Spinal cord (tissue), 4 donors: ENCODE data around the gene STK36. TPM values are rescaled to one million over a fixed set of nuclear protein-coding genes. Genes with fewer than 3 reads are reported as not detected.

Experiments
- polyA plus RNA-seq, 2 donors: library from polyadenylated mRNA; unstranded; fragments of 120-200 nt; gene quantifications; one replicate each; pipeline ENCODE4 v1.2.1, GENCODE V29; 2013; ENCODE audit not compliant: insufficient read length in 2 of 2
- total RNA-seq, 2 donors: library from RNA; depleted of rRNA in 1 of 2; stranded (reverse); fragments of 120-200 nt in 1 of 2; fragments of >200 nt in 1 of 2; gene quantifications; one replicate each; pipeline versions ENCODE4 v1.2.3 to v1.2.4, GENCODE V29; 2013 to 2014

STK36 gene
- total and polyA plus RNA-seq, 4 donors, result 24.9 to 89.1 (median 61.7) TPM

Other genes starting within 250 kb of the STK36 start
- 10 to 100 TPM; 16.5 to 29.7 TPM for gene USP37, start 103.7 kb upstream of the STK36 start, total RNA-seq
- 10 to 100 TPM in 1 of 2 donors, 1 to 10 TPM in 1; 8.7 to 10.4 TPM for gene USP37, start 103.7 kb upstream of the STK36 start, polyA plus RNA-seq
- 10 to 100 TPM; 37.9 to 47.0 TPM for gene CNOT9, start 103.2 kb upstream of the STK36 start, total RNA-seq
- 10 to 100 TPM; 54.1 to 54.3 TPM for gene CNOT9, start 103.2 kb upstream of the STK36 start, polyA plus RNA-seq
- 1 to 10 TPM; 8.3 to 9.0 TPM for gene PLCD4, start 64.2 kb upstream of the STK36 start, total RNA-seq
- gene PLCD4, start 64.2 kb upstream of the STK36 start, polyA plus RNA-seq, result 10 to 100 TPM in 1 of 2 donors, 1 to 10 TPM in 1; 7.0 to 12.8 TPM
- 10 to 100 TPM; 10.8 to 13.2 TPM for gene ZNF142, start 12.5 kb upstream of the STK36 start, total RNA-seq
- 10 to 100 TPM; 25.1 to 25.8 TPM for gene ZNF142, start 12.5 kb upstream of the STK36 start, polyA plus RNA-seq
- 10 to 100 TPM; 25.0 to 42.9 TPM for gene BCS1L, start 12.4 kb upstream of the STK36 start, total RNA-seq
- 10 to 100 TPM; 56.8 to 64.2 TPM for gene BCS1L, start 12.4 kb upstream of the STK36 start, polyA plus RNA-seq
- gene RNF25, start 84 bp upstream of the STK36 start, total RNA-seq, result 10 to 100 TPM; 28.3 to 41.8 TPM
- gene RNF25, start 84 bp upstream of the STK36 start, polyA plus RNA-seq, result 10 to 100 TPM; 57.6 to 61.5 TPM
- 10 to 100 TPM; 14.2 to 29.8 TPM for gene TTLL4, start 38.7 kb downstream of the STK36 start, total RNA-seq
- gene TTLL4, start 38.7 kb downstream of the STK36 start, polyA plus RNA-seq, result 10 to 100 TPM; 29.0 to 37.4 TPM
- gene CYP27A1, start 110.1 kb downstream of the STK36 start, total RNA-seq, result 10 to 100 TPM; 12.1 to 49.0 TPM
- 10 to 100 TPM; 10.3 to 18.5 TPM for gene CYP27A1, start 110.1 kb downstream of the STK36 start, polyA plus RNA-seq
- under 1 TPM in 1 of 2 donors, not detected in 1; 0.06 TPM for gene PRKAG3, start 159.7 kb downstream of the STK36 start, total RNA-seq
- gene PRKAG3, start 159.7 kb downstream of the STK36 start, polyA plus RNA-seq, result under 1 TPM in 1 of 2 donors, not detected in 1; 0.23 TPM
- 1 to 10 TPM; 1.6 to 6.5 TPM for gene WNT6, start 187.7 kb downstream of the STK36 start, total RNA-seq
- 1 to 10 TPM; 1.7 to 9.7 TPM for gene WNT6, start 187.7 kb downstream of the STK36 start, polyA plus RNA-seq
- gene WNT10A, start 208.8 kb downstream of the STK36 start, total RNA-seq, result under 1 TPM in 1 of 2 donors, not detected in 1; 0.17 TPM
- gene WNT10A, start 208.8 kb downstream of the STK36 start, polyA plus RNA-seq, result under 1 TPM; 0.29 to 0.35 TPM